ENCODE measurements around the gene FBXO3. TPM values are rescaled to one million over a fixed set of nuclear protein-coding genes. Genes with fewer than 3 reads are reported as not detected.

Gene FBXO3
- total and polyA plus RNA-seq, 2 of the 13 experiments (the other 11 are each of a cell fraction or from before 2014, with no cell fraction given) = 20.4 to 27.6 TPM

GRCh38 chr11:33773987-33774735 lies at the start of gene FBXO3 (continued):
- TF ChIP-seq, protein P1, sequence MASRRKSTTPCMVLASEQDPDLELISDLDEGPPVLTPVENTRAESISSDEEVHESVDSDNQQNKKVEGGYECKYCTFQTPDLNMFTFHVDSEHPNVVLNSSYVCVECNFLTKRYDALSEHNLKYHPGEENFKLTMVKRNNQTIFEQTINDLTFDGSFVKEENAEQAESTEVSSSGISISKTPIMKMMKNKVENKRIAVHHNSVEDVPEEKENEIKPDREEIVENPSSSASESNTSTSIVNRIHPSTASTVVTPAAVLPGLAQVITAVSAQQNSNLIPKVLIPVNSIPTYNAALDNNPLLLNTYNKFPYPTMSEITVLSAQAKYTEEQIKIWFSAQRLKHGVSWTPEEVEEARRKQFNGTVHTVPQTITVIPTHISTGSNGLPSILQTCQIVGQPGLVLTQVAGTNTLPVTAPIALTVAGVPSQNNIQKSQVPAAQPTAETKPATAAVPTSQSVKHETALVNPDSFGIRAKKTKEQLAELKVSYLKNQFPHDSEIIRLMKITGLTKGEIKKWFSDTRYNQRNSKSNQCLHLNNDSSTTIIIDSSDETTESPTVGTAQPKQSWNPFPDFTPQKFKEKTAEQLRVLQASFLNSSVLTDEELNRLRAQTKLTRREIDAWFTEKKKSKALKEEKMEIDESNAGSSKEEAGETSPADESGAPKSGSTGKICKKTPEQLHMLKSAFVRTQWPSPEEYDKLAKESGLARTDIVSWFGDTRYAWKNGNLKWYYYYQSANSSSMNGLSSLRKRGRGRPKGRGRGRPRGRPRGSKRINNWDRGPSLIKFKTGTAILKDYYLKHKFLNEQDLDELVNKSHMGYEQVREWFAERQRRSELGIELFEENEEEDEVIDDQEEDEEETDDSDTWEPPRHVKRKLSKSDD (CRISPR knock-in tag; IDR thresholded peaks at IDR 0.05; ENCODE audit: low read depth) = peak; percentile 33; the same call in 1 of the 2 replicates
- TF ChIP-seq TAF15 (IDR thresholded peaks at IDR 0.05; ENCODE audit: low read depth, low read length, poor library complexity, severe bottlenecking) (no peak), PRMT3 (CRISPR knock-in tag; IDR thresholded peaks at IDR 0.05; ENCODE audit: borderline replicate concordance, low read depth) (no peak), SNRNP70 (IDR thresholded peaks at IDR 0.05; ENCODE audit: low read depth, low read length) (no peak), ZSCAN21 (CRISPR knock-in tag; IDR thresholded peaks at IDR 0.05; ENCODE audit: borderline replicate concordance) (0 out of 2 replicates have a peak, but pooled peaks have one; percentile 58), ZNF781 (CRISPR knock-in tag; IDR thresholded peaks at IDR 0.05; ENCODE audit: borderline replicate concordance, not compliant biosample characterization) (no peak), SNAI1 (CRISPR knock-in tag; IDR thresholded peaks at IDR 0.05; ENCODE audit: borderline replicate concordance) (0 out of 2 replicates have a peak, but pooled peaks have one; percentile 32), ZNF691 (CRISPR knock-in tag; IDR thresholded peaks at IDR 0.05; ENCODE audit: borderline replicate concordance, low read depth) (0 out of 2 replicates have a peak, but pooled peaks have one; percentile 22), ZNF44 (CRISPR knock-in tag; IDR thresholded peaks at IDR 0.05) (no peak), RARA (CRISPR knock-in tag; IDR thresholded peaks at IDR 0.05) (0 out of 2 replicates have a peak, but pooled peaks have one; percentile 22), ISL2 (CRISPR knock-in tag; IDR thresholded peaks at IDR 0.05) (no peak), PHF20 (CRISPR knock-in tag; IDR thresholded peaks at IDR 0.05) (peak; percentile 62), GABPB1 (CRISPR knock-in tag; IDR thresholded peaks at IDR 0.05) (peak; percentile 65; the same call in 1 of the 2 replicates), SP1 (IDR thresholded peaks at IDR 0.05) (no peak), SP1 (CRISPR knock-in tag; IDR thresholded peaks at IDR 0.05) (0 out of 2 replicates have a peak, but pooled peaks have one; percentile 55), MAZ (IDR thresholded peaks at IDR 0.05; ENCODE audit: borderline replicate concordance, low read depth, low read length) (peak; percentile 26; the same call in 1 of the 2 replicates), MAZ (CRISPR knock-in tag; IDR thresholded peaks at IDR 0.05; ENCODE audit: low read depth) (no peak), ZFP41 (CRISPR knock-in tag; IDR thresholded peaks at IDR 0.05; ENCODE audit: borderline replicate concordance) (no peak), NONO (IDR thresholded peaks at IDR 0.05) (no peak), NONO (CRISPR knock-in tag; conservative IDR thresholded peaks at IDR 0.05) (no peak), SRSF9 (IDR thresholded peaks at IDR 0.05; ENCODE audit: borderline replicate concordance, insufficient read depth, low read depth, low read length, poor library complexity, severe bottlenecking) (no peak), SALL1 (CRISPR knock-in tag; IDR thresholded peaks at IDR 0.05) (peak; percentile 41; the same call in 1 of the 2 replicates), ZNF230 (CRISPR knock-in tag; IDR thresholded peaks at IDR 0.05) (no peak)
- TF ChIP-seq, protein P2, sequence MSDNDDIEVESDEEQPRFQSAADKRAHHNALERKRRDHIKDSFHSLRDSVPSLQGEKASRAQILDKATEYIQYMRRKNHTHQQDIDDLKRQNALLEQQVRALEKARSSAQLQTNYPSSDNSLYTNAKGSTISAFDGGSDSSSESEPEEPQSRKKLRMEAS (IDR thresholded peaks at IDR 0.05) = peak; percentile 10; the same call in 1 of the 2 replicates
- TF ChIP-seq, protein P3, sequence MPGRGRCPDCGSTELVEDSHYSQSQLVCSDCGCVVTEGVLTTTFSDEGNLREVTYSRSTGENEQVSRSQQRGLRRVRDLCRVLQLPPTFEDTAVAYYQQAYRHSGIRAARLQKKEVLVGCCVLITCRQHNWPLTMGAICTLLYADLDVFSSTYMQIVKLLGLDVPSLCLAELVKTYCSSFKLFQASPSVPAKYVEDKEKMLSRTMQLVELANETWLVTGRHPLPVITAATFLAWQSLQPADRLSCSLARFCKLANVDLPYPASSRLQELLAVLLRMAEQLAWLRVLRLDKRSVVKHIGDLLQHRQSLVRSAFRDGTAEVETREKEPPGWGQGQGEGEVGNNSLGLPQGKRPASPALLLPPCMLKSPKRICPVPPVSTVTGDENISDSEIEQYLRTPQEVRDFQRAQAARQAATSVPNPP (CRISPR knock-in tag; IDR thresholded peaks at IDR 0.05) = no peak

All from HepG2 (cell line).